ENCODE data around the gene XDH. TPM values are rescaled to one million over a fixed set of nuclear protein-coding genes. Genes with fewer than 3 reads are reported as not detected.

Gene XDH
- total RNA-seq, 4 donors from 2014 or later: 0.76 to 2.1 (median 1.5) TPM

GRCh38 chr2:31363956-31364750 lies 50.4 kb downstream of the XDH start:
- H3K27me3 ChIP-seq: no peaks in the 10 kb centered on the region
- H3K4me1 ChIP-seq: no peaks in the 10 kb centered on the region
- WGBS: 84% methylated on average over 15 of the region's 15 CpGs
- DNase-seq (ENCODE audit: low spot score in 2 of 2): no peak
- no peak for TF ChIP-seq POLR2AphosphoS5 (IDR thresholded peaks at IDR 0.05)
- no peak for TF ChIP-seq POLR2A (IDR thresholded peaks at IDR 0.05)
- no peak for TF ChIP-seq EP300 (IDR thresholded peaks at IDR 0.05)
- TF ChIP-seq CTCF (IDR thresholded peaks at IDR 0.05): no peak
- H3K27ac ChIP-seq: no peak overlapping the region
- no peak overlapping the region for H3K4me3 ChIP-seq
- no peaks in the 10 kb centered on the region for H3K36me3 ChIP-seq
- no peaks in the 10 kb centered on the region for H3K9me3 ChIP-seq

- TF ChIP-seq EP300 (IDR thresholded peaks at IDR 0.05) (no peak), POLR2AphosphoS5 (IDR thresholded peaks at IDR 0.05) (no peak), CTCF (IDR thresholded peaks at IDR 0.05) (no peak), POLR2A (IDR thresholded peaks at IDR 0.05) (no peak)
- Histone ChIP-seq H3K4me1 (no peaks in the 10 kb centered on the region), H3K36me3 (no peaks in the 10 kb centered on the region), H3K27me3 (no peaks in the 10 kb centered on the region), H3K9me3 (no peaks in the 10 kb centered on the region), H3K27ac (no peak overlapping the region), H3K4me3 (no peak overlapping the region)
- DNase-seq (ENCODE audit: low spot score in 2 of 2): no peak
- 98% methylated on average over 5 of the region's 5 CpGs for WGBS
Measured at GRCh38 chr2:31362581-31362980, 52.0 kb downstream of the XDH start.

GRCh38 chr2:31359229-31359628 lies 55.3 kb downstream of the XDH start:
- Histone ChIP-seq H3K9me3 (no peaks in the 10 kb centered on the region), H3K36me3 (no peaks in the 10 kb centered on the region), H3K27me3 (peaks cover 7% of the 10 kb centered on the region), H3K4me3 (no peak overlapping the region), H3K27ac (no peak overlapping the region), H3K4me1 (no peaks in the 10 kb centered on the region)
- no peak for TF ChIP-seq POLR2A (IDR thresholded peaks at IDR 0.05)
- no peak for TF ChIP-seq CTCF (IDR thresholded peaks at IDR 0.05)
- TF ChIP-seq EP300 (IDR thresholded peaks at IDR 0.05): no peak
- TF ChIP-seq POLR2AphosphoS5 (IDR thresholded peaks at IDR 0.05): no peak
- WGBS: 94% methylated on average over 2 of the region's 2 CpGs
- DNase-seq (ENCODE audit: low spot score in 2 of 2): no peak

- WGBS: 50% methylated on average over 2 of the region's 2 CpGs
- H3K9me3 ChIP-seq: no peaks in the 10 kb centered on the region
- H3K27me3 ChIP-seq: peaks cover 7% of the 10 kb centered on the region
- H3K4me3 ChIP-seq: no peak overlapping the region
- H3K36me3 ChIP-seq: no peaks in the 10 kb centered on the region
- TF ChIP-seq EP300 (IDR thresholded peaks at IDR 0.05) (no peak), POLR2AphosphoS5 (IDR thresholded peaks at IDR 0.05) (no peak), POLR2A (IDR thresholded peaks at IDR 0.05) (no peak), CTCF (IDR thresholded peaks at IDR 0.05) (no peak)
- no peaks in the 10 kb centered on the region for H3K4me1 ChIP-seq
- H3K27ac ChIP-seq: no peak overlapping the region
- DNase-seq (ENCODE audit: low spot score in 2 of 2): no peak
Measured at GRCh38 chr2:31354837-31355236, 59.7 kb downstream of the XDH start.

- 70% methylated on average over 2 of the region's 2 CpGs for WGBS
Measured at GRCh38 chr2:31353179-31353578, 61.4 kb downstream of the XDH start.

More at GRCh38 chr2:31353179-31353578, 61.4 kb downstream of the XDH start:
- TF ChIP-seq CTCF (IDR thresholded peaks at IDR 0.05) (no peak), EP300 (IDR thresholded peaks at IDR 0.05) (no peak), POLR2AphosphoS5 (IDR thresholded peaks at IDR 0.05) (no peak), POLR2A (IDR thresholded peaks at IDR 0.05) (no peak)
- no peaks in the 10 kb centered on the region for H3K4me1 ChIP-seq
- peaks cover 7% of the 10 kb centered on the region for H3K27me3 ChIP-seq
- DNase-seq (ENCODE audit: low spot score in 2 of 2): no peak
- no peak overlapping the region for H3K4me3 ChIP-seq
- H3K27ac ChIP-seq: no peak overlapping the region
- H3K36me3 ChIP-seq: no peaks in the 10 kb centered on the region
- H3K9me3 ChIP-seq: no peaks in the 10 kb centered on the region

All from suprapubic skin (tissue), 4 donors.